Sigmoid colon (tissue), 7 donors: ENCODE results near the gene CASKIN1. TPM values are rescaled to one million over a fixed set of nuclear protein-coding genes. Genes with fewer than 3 reads are reported as not detected.

Source experiments
- DNase-seq: peaks from one replicate; pipeline ENCODE4 v3.0.0-alpha.2; 2019
- H3K27ac ChIP-seq, 4 donors: fragments of 200-600 bp; sonication (generic); one replicate each; pipeline ENCODE4 v1.5.1; 2016 to 2019; ENCODE audit warnings: mild to moderate bottlenecking in 1 of 4
- H3K27me3 ChIP-seq, 3 donors: fragments of 200-600 bp; sonication (generic); one replicate each; pipeline ENCODE4 v1.5.1; 2019; ENCODE audit warnings: mild to moderate bottlenecking in 1 of 3
- H3K36me3 ChIP-seq, 4 donors: fragments of 200-600 bp; sonication (generic); one replicate each; pipeline ENCODE4 v1.5.1; 2016 to 2019
- H3K4me1 ChIP-seq, 4 donors: fragments of 200-600 bp; sonication (generic); one replicate each; pipeline ENCODE4 v1.5.1; 2017 to 2019
- H3K4me3 ChIP-seq, 4 donors: fragments of 200-600 bp; sonication (generic); one replicate each; pipeline ENCODE4 v1.5.1; 2017 to 2019; ENCODE audit warnings: mild to moderate bottlenecking in 2 of 4, moderate library complexity in 1 of 4
- H3K9me3 ChIP-seq, 4 donors: fragments of 200-600 bp in 3 of 4; sonication (generic) in 3 of 4; one replicate each; pipeline versions ENCODE4 v1.5.1 to v1.6.1; 2013 to 2019
- CTCF ChIP-seq, 4 experiments: fragments of 450-650 bp in 3 of 4; fragments of 200-600 bp in 1 of 4; IDR thresholded peaks; one replicate each; pipeline ENCODE4 v1.5.1; 2016 to 2019; ENCODE audit warnings: antibody characterized with exemption in 4 of 4, mild to moderate bottlenecking in 3 of 4, moderate library complexity in 2 of 4
- EP300 ChIP-seq, 4 donors: sonication (generic); formaldehyde crosslinking; IDR thresholded peaks; one replicate each; pipeline ENCODE4 v1.6.1; 2017; ENCODE audit warnings: antibody characterized with exemption in 4 of 4
- POLR2A ChIP-seq, 2 donors: fragments of 450-650 bp; IDR thresholded peaks; one replicate each; pipeline ENCODE4 v1.6.1; 2016; ENCODE audit warnings: antibody characterized with exemption in 2 of 2, mild to moderate bottlenecking in 2 of 2, moderate library complexity in 2 of 2
- POLR2AphosphoS5 ChIP-seq, 4 donors: sonication (generic); formaldehyde crosslinking; IDR thresholded peaks; one replicate each; pipeline ENCODE4 v1.6.1; 2017; ENCODE audit warnings: antibody characterized with exemption in 4 of 4
- WGBS, 2 donors: extraction: QIAGEN DNeasy Blood & Tissue Kit; methylation state at CpG; one replicate each; pipeline ENCODE4 v1.1.7; 2013; 5-methylcytosine and 5-hydroxymethylcytosine counted together
- intact Hi-C: fragments of 100-400 bp; cut with DNase I; formaldehyde crosslinking; loops from one replicate; pipeline ENCODE4 v1.15.1; 2023
- polyA plus RNA-seq, 3 donors: library from polyadenylated mRNA; stranded (reverse); fragments of 200-250 nt; gene quantifications; one replicate each; pipeline ENCODE4 v1.2.3, GENCODE V29; 2013
- total RNA-seq, 4 donors: library from RNA; depleted of rRNA; stranded (reverse); fragments of >200 nt; gene quantifications; one replicate each; pipeline ENCODE4 v1.1.0, GENCODE V29; 2016
- donor health status: healthy with polysubstance abuse.
- donor health status: Bipolar disorder and iron deficiency.
- donor health status: healthy.

CASKIN1 gene
- total and polyA plus RNA-seq, 7 donors: under 0.01 to 0.55 (median 0.31) TPM; not detected in 1

- 16 to 22% methylated on average over 10 of the region's 10 CpGs for WGBS, 2 donors
- H3K27ac ChIP-seq: no peak overlapping the region
- peaks cover 27 to 55% (median 41%) of the 10 kb centered on the region in 3 donors for H3K27me3 ChIP-seq
Measured at GRCh38 chr16:2194852-2195321, 1.5 kb downstream of the CASKIN1 start.

GRCh38 chr16:2194166-2194834 is 2.1 kb downstream of the CASKIN1 start:
- Histone ChIP-seq H3K4me1 (peaks cover 0 to 21% (median 18%) of the 10 kb centered on the region in 4 donors), H3K27me3 (peaks cover 27 to 55% (median 41%) of the 10 kb centered on the region in 3 donors), H3K4me3 (no peak overlapping the region), H3K36me3 (no peaks in the 10 kb centered on the region), H3K9me3 (no peaks in the 10 kb centered on the region), H3K27ac (no peak overlapping the region)
- WGBS, 2 donors: 35 to 59% methylated on average over 16 of the region's 16 CpGs
- TF ChIP-seq CTCF (IDR thresholded peaks at IDR 0.05) (no peak), POLR2AphosphoS5 (IDR thresholded peaks at IDR 0.05) (no peak), EP300 (IDR thresholded peaks at IDR 0.05) (no peak), POLR2A (IDR thresholded peaks at IDR 0.05) (no peak)
- no peak for DNase-seq
- intact Hi-C loops: no loop called here

More at GRCh38 chr16:2194852-2195321, 1.5 kb downstream of the CASKIN1 start:
- no peak overlapping the region for H3K4me3 ChIP-seq
- H3K4me1 ChIP-seq: peaks cover 0 to 21% (median 18%) of the 10 kb centered on the region in 4 donors
- H3K9me3 ChIP-seq: no peaks in the 10 kb centered on the region
- no peak for DNase-seq
- intact Hi-C loops: no loop called here
- H3K36me3 ChIP-seq: no peaks in the 10 kb centered on the region
- TF ChIP-seq POLR2A (IDR thresholded peaks at IDR 0.05): no peak
- peak in 2 of 4 experiments; percentile 10 to 22 for TF ChIP-seq CTCF (IDR thresholded peaks at IDR 0.05)

GRCh38 chr16:2191446-2191706 is 5.0 kb downstream of the CASKIN1 start:
- H3K4me3 ChIP-seq: no peak overlapping the region
- no peaks in the 10 kb centered on the region for H3K36me3 ChIP-seq
- 85 to 88% methylated on average over 11 of the region's 11 CpGs for WGBS, 2 donors
- intact Hi-C loops: no loop called here
- no peaks in the 10 kb centered on the region for H3K9me3 ChIP-seq
- peaks cover 0 to 15% (median 13%) of the 10 kb centered on the region in 4 donors for H3K4me1 ChIP-seq
- TF ChIP-seq POLR2AphosphoS5 (IDR thresholded peaks at IDR 0.05): no peak
- no peak for TF ChIP-seq EP300 (IDR thresholded peaks at IDR 0.05)
- TF ChIP-seq POLR2A (IDR thresholded peaks at IDR 0.05): no peak
- TF ChIP-seq CTCF (IDR thresholded peaks at IDR 0.05): no peak
- peaks cover 16 to 31% (median 23%) of the 10 kb centered on the region in 3 donors for H3K27me3 ChIP-seq
- no peak for DNase-seq
- no peak overlapping the region for H3K27ac ChIP-seq

- WGBS, 2 donors: 80 to 82% methylated on average over 25 of the region's 25 CpGs
- intact Hi-C loops: no loop called here
- TF ChIP-seq CTCF (IDR thresholded peaks at IDR 0.05) (no peak), POLR2A (IDR thresholded peaks at IDR 0.05) (no peak), POLR2AphosphoS5 (IDR thresholded peaks at IDR 0.05) (no peak), EP300 (IDR thresholded peaks at IDR 0.05) (no peak)
Measured at GRCh38 chr16:2190659-2191445, 5.6 kb downstream of the CASKIN1 start.

More at GRCh38 chr16:2190659-2191445, 5.6 kb downstream of the CASKIN1 start:
- no peak overlapping the region for H3K4me3 ChIP-seq
- no peak for DNase-seq
- H3K9me3 ChIP-seq: no peaks in the 10 kb centered on the region
- H3K4me1 ChIP-seq: peaks cover 0 to 11% (median 10%) of the 10 kb centered on the region in 4 donors
- peaks cover 12 to 28% (median 20%) of the 10 kb centered on the region in 3 donors for H3K27me3 ChIP-seq
- H3K27ac ChIP-seq: no peak overlapping the region
- H3K36me3 ChIP-seq: no peaks in the 10 kb centered on the region
